Panc1 (cell line): Measurements from ENCODE around the gene TTLL7.
A peak's percentile ranks its signal among the peaks of the same experiment; 100 is the strongest.

Experiments
- POLR2AphosphoS5 ChIP-seq: IDR thresholded peaks from 2 replicates; pipeline ENCODE4 v1.6.1; 2012; ENCODE audit warnings: mild to moderate bottlenecking, low read depth, low read length, moderate library complexity
- SIN3A ChIP-seq: IDR thresholded peaks from 2 replicates; pipeline ENCODE4 v1.6.1; 2012; ENCODE audit warnings: low read depth, mild to moderate bottlenecking, low read length, moderate library complexity, borderline replicate concordance; ENCODE audit not compliant: insufficient read depth
- TF ChIP-seq, protein P1 (sequence below): fragments of 450-650 bp; IDR thresholded peaks from 2 replicates; pipeline ENCODE4 v1.5.1; 2017; ENCODE audit warnings: mild to moderate bottlenecking

DNA sequence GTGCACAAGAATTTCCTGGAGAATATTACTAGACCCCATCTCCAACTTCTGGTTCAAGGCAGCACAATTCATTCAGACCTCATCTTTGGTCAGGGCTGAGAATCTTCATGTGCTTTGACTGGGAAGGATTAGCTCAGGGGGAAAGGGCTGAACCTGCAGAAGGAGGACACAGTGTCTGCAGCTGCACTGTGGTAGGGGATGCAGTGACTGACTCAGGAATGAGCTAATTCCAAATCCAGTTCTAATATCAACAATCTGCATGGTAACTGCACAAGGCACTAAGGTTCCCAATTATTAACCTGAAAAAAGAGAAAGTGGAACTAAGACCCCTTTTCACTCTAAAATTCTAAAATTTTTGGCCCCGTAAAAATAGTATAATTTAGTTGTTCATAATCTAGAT lies 31.6 kb downstream of the TTLL7 start:
- no peak for TF ChIP-seq POLR2AphosphoS5
- TF ChIP-seq, protein P1, sequence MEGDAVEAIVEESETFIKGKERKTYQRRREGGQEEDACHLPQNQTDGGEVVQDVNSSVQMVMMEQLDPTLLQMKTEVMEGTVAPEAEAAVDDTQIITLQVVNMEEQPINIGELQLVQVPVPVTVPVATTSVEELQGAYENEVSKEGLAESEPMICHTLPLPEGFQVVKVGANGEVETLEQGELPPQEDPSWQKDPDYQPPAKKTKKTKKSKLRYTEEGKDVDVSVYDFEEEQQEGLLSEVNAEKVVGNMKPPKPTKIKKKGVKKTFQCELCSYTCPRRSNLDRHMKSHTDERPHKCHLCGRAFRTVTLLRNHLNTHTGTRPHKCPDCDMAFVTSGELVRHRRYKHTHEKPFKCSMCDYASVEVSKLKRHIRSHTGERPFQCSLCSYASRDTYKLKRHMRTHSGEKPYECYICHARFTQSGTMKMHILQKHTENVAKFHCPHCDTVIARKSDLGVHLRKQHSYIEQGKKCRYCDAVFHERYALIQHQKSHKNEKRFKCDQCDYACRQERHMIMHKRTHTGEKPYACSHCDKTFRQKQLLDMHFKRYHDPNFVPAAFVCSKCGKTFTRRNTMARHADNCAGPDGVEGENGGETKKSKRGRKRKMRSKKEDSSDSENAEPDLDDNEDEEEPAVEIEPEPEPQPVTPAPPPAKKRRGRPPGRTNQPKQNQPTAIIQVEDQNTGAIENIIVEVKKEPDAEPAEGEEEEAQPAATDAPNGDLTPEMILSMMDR, result 0 out of 2 replicates have a peak, but pooled peaks have one; percentile 5
- TF ChIP-seq SIN3A, result no peak
